H1 (cell line): ENCODE data around the gene UBL4A. TPM values are rescaled to one million over a fixed set of nuclear protein-coding genes. Genes with fewer than 3 reads are reported as not detected.

ENCODE experiments used
- TCF12 ChIP-seq: IDR thresholded peaks from 2 replicates; pipeline ENCODE4 v1.6.1; 2011; ENCODE audit warnings: low read depth, mild to moderate bottlenecking, low read length
- polyA plus RNA-seq, 7 experiments: library from polyadenylated mRNA; depleted of rRNA in 3 of 7; stranded (reverse) in 5 of 7; unstranded in 2 of 7; fragments of >200 nt in 5 of 7; fragments of 200-250 nt in 2 of 7; gene quantifications; 1 replicate in 5 of 7; 2 replicates in 1 of 7; 4 replicates in 1 of 7; pipeline versions ENCODE4 v1.2.1 to v1.2.3, GENCODE V29; 2011 to 2013; ENCODE audit warnings: missing spikeins in 2 of 7, mixed read lengths in 2 of 7
- total RNA-seq: library from RNA; stranded (reverse); fragmentation: NEBNext Ultra II Directional; extraction: Animal tissue kit (Norgen Biotek cat#: 25700); gene quantifications from 2 replicates; pipeline ENCODE4 v1.2.1, GENCODE V29; 2021

The UBL4A gene
- total and polyA plus RNA-seq, 2 of the 8 experiments (the other 6 are each of a cell fraction or from before 2014, with no cell fraction given): 23.1 to 31.7 TPM

GRCh38 chrX:154464806-154465365 is 21.5 kb downstream of the UBL4A start (continued):
- TF ChIP-seq TCF12: no peak
